HG03571 (cell line): ENCODE data around the gene SUMO3.
"Not testable (repeated sequence)": the region's sequence is repeated elsewhere in the genome, so short reads cannot be mapped to it uniquely, and the experiment has no call there.

Source experiments
- ATAC-seq: cut with Tn5 transposase; IDR thresholded peaks from one replicate; pipeline ENCODE4 v1.9.1; 2021; ENCODE audit not compliant: unreplicated experiment

SUMO3 gene

GRCh38 chr21:44847261-44848056, 29.6 kb upstream of the SUMO3 start:
- ATAC-seq = no peak

GRCh38 chr21:44846485-44847260, 28.8 kb upstream of the SUMO3 start:
- no peak for ATAC-seq

GRCh38 chr21:44846224-44846484, 28.3 kb upstream of the SUMO3 start:
- no peak for ATAC-seq

GRCh38 chr21:44845418-44846223, 27.8 kb upstream of the SUMO3 start:
- ATAC-seq = no peak

- ATAC-seq = no peak
These were observed 26.4 kb upstream of the SUMO3 start for GRCh38 chr21:44844256-44844655.

GRCh38 chr21:44842721-44843445, 25.0 kb upstream of the SUMO3 start:
- ATAC-seq = no peak

GRCh38 chr21:44842087-44842486, 24.2 kb upstream of the SUMO3 start:
- no peak for ATAC-seq

GRCh38 chr21:44840771-44841170, 22.9 kb upstream of the SUMO3 start:
- no peak for ATAC-seq

- ATAC-seq = no peak
These were observed 21.1 kb upstream of the SUMO3 start for GRCh38 chr21:44838951-44839350.

GRCh38 chr21:44838039-44838895, 20.4 kb upstream of the SUMO3 start:
- ATAC-seq = no peak

- ATAC-seq = no peak
These were observed 19.7 kb upstream of the SUMO3 start for GRCh38 chr21:44837537-44837936.

- ATAC-seq = no peak
These were observed 19.0 kb upstream of the SUMO3 start for GRCh38 chr21:44836666-44837471.

GRCh38 chr21:44836349-44836665, 18.4 kb upstream of the SUMO3 start:
- ATAC-seq = no peak

- ATAC-seq = no peak
These were observed 17.7 kb upstream of the SUMO3 start for GRCh38 chr21:44835647-44835973.

GRCh38 chr21:44834951-44835646, 17.2 kb upstream of the SUMO3 start:
- ATAC-seq = no peak

- no peak for ATAC-seq
These were observed 16.5 kb upstream of the SUMO3 start for GRCh38 chr21:44834231-44834950.

- no peak for ATAC-seq
These were observed 15.8 kb upstream of the SUMO3 start for GRCh38 chr21:44833663-44834062.

- ATAC-seq = not testable (repeated sequence)
These were observed 14.8 kb upstream of the SUMO3 start for GRCh38 chr21:44832516-44833255.
